Rectal smooth muscle tissue (tissue), 1 donor: Measurements from ENCODE around the gene LGALS8.
"Not testable (repeated sequence)": the region's sequence is repeated elsewhere in the genome, so short reads cannot be mapped to it uniquely, and the experiment has no call there.

Experiments
- H3K27ac ChIP-seq: one replicate; pipeline ENCODE4 v1.7.0; 2013; ENCODE audit warnings: low read depth, low read length, inconsistent platforms
- H3K27me3 ChIP-seq: one replicate; pipeline ENCODE4 v1.7.0; 2013; ENCODE audit warnings: low read length; ENCODE audit not compliant: control insufficient read depth, insufficient read depth
- H3K36me3 ChIP-seq: one replicate; pipeline ENCODE4 v1.7.0; 2013; ENCODE audit warnings: low read length; ENCODE audit not compliant: control insufficient read depth, insufficient read depth
- H3K4me1 ChIP-seq: one replicate; pipeline ENCODE4 v1.7.0; 2013; ENCODE audit warnings: low read length; ENCODE audit not compliant: control insufficient read depth, insufficient read depth
- H3K4me3 ChIP-seq: one replicate; pipeline ENCODE4 v1.7.0; 2013; ENCODE audit warnings: low read length
- H3K9ac ChIP-seq: one replicate; pipeline ENCODE4 v1.7.0; 2013; ENCODE audit warnings: low read length

Gene LGALS8

GRCh38 chr1:236552901-236553300, 29.1 kb downstream of the LGALS8 start:
- no peaks in the 10 kb centered on the region for H3K4me1 ChIP-seq
- H3K27me3 ChIP-seq: no peaks in the 10 kb centered on the region
- no peak overlapping the region for H3K9ac ChIP-seq
- peaks cover 48% of the 10 kb centered on the region for H3K36me3 ChIP-seq
- no peak overlapping the region for H3K4me3 ChIP-seq
- H3K27ac ChIP-seq: no peak overlapping the region

- H3K27me3 ChIP-seq: no peaks in the 10 kb centered on the region
- no peaks in the 10 kb centered on the region for H3K4me1 ChIP-seq
- no peak overlapping the region for H3K4me3 ChIP-seq
- no peak overlapping the region for H3K9ac ChIP-seq
- H3K27ac ChIP-seq: no peak overlapping the region
- H3K36me3 ChIP-seq: peaks cover 44% of the 10 kb centered on the region
Observed at GRCh38 chr1:236553370-236553769, 29.6 kb downstream of the LGALS8 start.

- no peak overlapping the region for H3K27ac ChIP-seq
- no peaks in the 10 kb centered on the region for H3K4me1 ChIP-seq
- no peak overlapping the region for H3K4me3 ChIP-seq
- H3K27me3 ChIP-seq: no peaks in the 10 kb centered on the region
- H3K9ac ChIP-seq: no peak overlapping the region
- H3K36me3 ChIP-seq: peaks cover 48% of the 10 kb centered on the region
Observed at GRCh38 chr1:236556606-236557005, 32.8 kb downstream of the LGALS8 start.

- Histone ChIP-seq H3K36me3 (peaks cover 44% of the 10 kb centered on the region), H3K4me1 (no peaks in the 10 kb centered on the region), H3K27me3 (no peaks in the 10 kb centered on the region), H3K9ac (no peak overlapping the region), H3K4me3 (no peak overlapping the region), H3K27ac (no peak overlapping the region)
Observed at GRCh38 chr1:236558081-236558480, 34.3 kb downstream of the LGALS8 start.

- Histone ChIP-seq H3K4me1 (no peaks in the 10 kb centered on the region), H3K4me3 (no peak overlapping the region), H3K27ac (no peak overlapping the region), H3K9ac (no peak overlapping the region), H3K36me3 (peaks cover 39% of the 10 kb centered on the region), H3K27me3 (no peaks in the 10 kb centered on the region)
Observed at GRCh38 chr1:236558846-236559245, 35.1 kb downstream of the LGALS8 start.

- H3K36me3 ChIP-seq: peaks cover 41% of the 10 kb centered on the region
Observed at GRCh38 chr1:236560213-236560771, 36.5 kb downstream of the LGALS8 start.

GRCh38 chr1:236561976-236562375, 38.2 kb downstream of the LGALS8 start:
- H3K4me1 ChIP-seq: no peaks in the 10 kb centered on the region
- H3K36me3 ChIP-seq: peaks cover 44% of the 10 kb centered on the region
- no peak overlapping the region for H3K9ac ChIP-seq
- H3K27ac ChIP-seq: no peak overlapping the region
- H3K4me3 ChIP-seq: no peak overlapping the region
- H3K27me3 ChIP-seq: no peaks in the 10 kb centered on the region

More at GRCh38 chr1:236560213-236560771, 36.5 kb downstream of the LGALS8 start:
- no peak overlapping the region for H3K27ac ChIP-seq
- H3K9ac ChIP-seq: no peak overlapping the region
- no peaks in the 10 kb centered on the region for H3K4me1 ChIP-seq
- H3K27me3 ChIP-seq: no peaks in the 10 kb centered on the region
- H3K4me3 ChIP-seq: no peak overlapping the region

- Histone ChIP-seq H3K4me3 (no peak overlapping the region), H3K4me1 (no peaks in the 10 kb centered on the region), H3K27me3 (no peaks in the 10 kb centered on the region), H3K27ac (no peak overlapping the region), H3K9ac (no peak overlapping the region), H3K36me3 (peaks cover 25% of the 10 kb centered on the region)
Observed at GRCh38 chr1:236565530-236565929, 41.7 kb downstream of the LGALS8 start.

- H3K9ac ChIP-seq: no peak overlapping the region
- H3K27me3 ChIP-seq: no peaks in the 10 kb centered on the region
- H3K27ac ChIP-seq: no peak overlapping the region
- no peaks in the 10 kb centered on the region for H3K4me1 ChIP-seq
- no peak overlapping the region for H3K4me3 ChIP-seq
- H3K36me3 ChIP-seq: peaks cover 43% of the 10 kb centered on the region
Observed at GRCh38 chr1:236568285-236568894, 44.6 kb downstream of the LGALS8 start.

- no peak overlapping the region for H3K27ac ChIP-seq
- no peak overlapping the region for H3K9ac ChIP-seq
- no peak overlapping the region for H3K4me3 ChIP-seq
- no peaks in the 10 kb centered on the region for H3K27me3 ChIP-seq
- no peaks in the 10 kb centered on the region for H3K4me1 ChIP-seq
- peaks cover 32% of the 10 kb centered on the region for H3K36me3 ChIP-seq
Observed at GRCh38 chr1:236575523-236575922, 51.7 kb downstream of the LGALS8 start.

GRCh38 chr1:236576004-236576403, 52.2 kb downstream of the LGALS8 start:
- Histone ChIP-seq H3K36me3 (peaks cover 31% of the 10 kb centered on the region), H3K4me1 (no peaks in the 10 kb centered on the region), H3K27ac (no peak overlapping the region), H3K4me3 (no peak overlapping the region), H3K9ac (no peak overlapping the region), H3K27me3 (no peaks in the 10 kb centered on the region)

GRCh38 chr1:236577041-236577440, 53.3 kb downstream of the LGALS8 start:
- H3K9ac ChIP-seq, H3K27me3 ChIP-seq, H3K4me1 ChIP-seq, H3K27ac ChIP-seq, H3K4me3 ChIP-seq: not testable (repeated sequence)
- peaks cover 27% of the 10 kb centered on the region for H3K36me3 ChIP-seq

- peaks cover 22% of the 10 kb centered on the region for H3K36me3 ChIP-seq
Observed at GRCh38 chr1:236578661-236579060, 54.9 kb downstream of the LGALS8 start.

More at GRCh38 chr1:236578661-236579060, 54.9 kb downstream of the LGALS8 start:
- H3K27ac ChIP-seq: no peak overlapping the region
- H3K4me3 ChIP-seq: no peak overlapping the region
- no peaks in the 10 kb centered on the region for H3K4me1 ChIP-seq
- no peaks in the 10 kb centered on the region for H3K27me3 ChIP-seq
- H3K9ac ChIP-seq: no peak overlapping the region
